HCT116 (cell line): ENCODE results near the gene EDEM1. TPM values are rescaled to one million over a fixed set of nuclear protein-coding genes. Genes with fewer than 3 reads are reported as not detected.

Experiments
- ATAC-seq: fragments of 200-7000 bp; cut with Tn5 transposase; 2 replicates; pipeline ENCODE4 v1.9.1; 2020; ENCODE audit warnings: mild to moderate bottlenecking, moderate library complexity
- BruUV-seq: library from RNA; stranded (reverse); fragments of 400-500 nt; replicated peaks from 2 replicates; lab custom pipeline; 2021; lab: Mats Ljungman, UMichigan
- CTCF ChIA-PET: fragments of 300-600 bp; sonication (Branson Sonifier 250); formaldehyde crosslinking; loops from one replicate; lab custom pipeline; 2021; ENCODE audit warnings: antibody characterized with exemption; lab: Charles Lee
- POLR2A ChIA-PET: fragments of 300-600, 350-600 bp; sonication (Branson Sonifier 250); formaldehyde crosslinking; loops from one replicate; lab custom pipeline; 2021; ENCODE audit warnings: antibody characterized with exemption; lab: Charles Lee
- RAD21 ChIA-PET, 2 experiments: fragments of 300-600 bp; sonication (Branson Sonifier 250); formaldehyde crosslinking; loops; one replicate each; lab custom pipeline; 2023; ENCODE audit warnings: low total read pairs in 2 of 2; ENCODE audit not compliant: uncharacterized antibody in 2 of 2, unreplicated experiment in 2 of 2, low non-redundant PET in 1 of 2; lab: Charles Lee
- DNase-seq: peaks from one replicate; pipeline ENCODE4 v3.0.0-alpha.2; 2010; ENCODE audit warnings: low read depth, low spot score
- H2AFZ ChIP-seq: fragments of 200-600 bp; shearing (Covaris generic), sonication (generic); 2 replicates; pipeline ENCODE4 v1.6.1; 2017; ENCODE audit warnings: low read depth, mixed run types, mixed read lengths, antibody characterized with exemption, low read length; ENCODE audit not compliant: poor library complexity, severe bottlenecking
- H3K27ac ChIP-seq: 2 replicates; pipeline ENCODE4 v1.5.1; 2012; ENCODE audit warnings: low read depth, low read length
- H3K27me3 ChIP-seq: fragments of 200-600 bp; sonication (generic); 2 replicates; pipeline ENCODE4 v1.6.1; 2016; ENCODE audit warnings: mixed run types, low read length, mixed read lengths; ENCODE audit not compliant: insufficient read depth
- H3K36me3 ChIP-seq, 2 experiments: fragments of 200-500 bp in 1 of 2; fragments of 200-600 bp in 1 of 2; sonication (Bioruptor generic) in 1 of 2; sonication (generic) in 1 of 2; 2 replicates each; pipeline versions ENCODE4 v1.5.1 to v1.6.1; 2014 to 2016; ENCODE audit warnings: low read length in 2 of 2, inconsistent platforms in 1 of 2, mixed read lengths in 1 of 2, mixed run types in 1 of 2; ENCODE audit not compliant: insufficient read depth in 2 of 2, control insufficient read depth in 1 of 2
- H3K4me1 ChIP-seq, 2 experiments: fragments of 200-600 bp in 1 of 2; sonication (generic) in 1 of 2; 2 replicates each; pipeline versions ENCODE4 v1.5.1 to v1.6.1; 2012 to 2017; ENCODE audit warnings: low read length in 2 of 2, inconsistent platforms in 1 of 2, mild to moderate bottlenecking in 1 of 2, mixed read lengths in 1 of 2, mixed run types in 1 of 2, moderate library complexity in 1 of 2; ENCODE audit not compliant: insufficient read depth in 2 of 2, control insufficient read depth in 1 of 2
- H3K4me2 ChIP-seq: fragments of 200-600 bp; sonication (generic); 2 replicates; pipeline ENCODE4 v1.6.1; 2017; ENCODE audit warnings: mixed run types, low read length, mixed read lengths
- H3K4me3 ChIP-seq, 2 experiments: fragments of 200-600 bp in 1 of 2; sonication (generic) in 1 of 2; replicated peaks in 1 of 2; 2 replicates each; pipeline ENCODE4 v1.5.1; 2011 to 2016; ENCODE audit warnings: low read length in 2 of 2, control low read depth in 1 of 2, low read depth in 1 of 2, mild to moderate bottlenecking in 1 of 2, mixed read lengths in 1 of 2, mixed run types in 1 of 2
- H3K79me2 ChIP-seq: fragments of 200-600 bp; sonication (generic); 2 replicates; pipeline ENCODE4 v1.6.1; 2017; ENCODE audit warnings: mild to moderate bottlenecking, mixed run types, low read length, moderate library complexity, mixed read lengths; ENCODE audit not compliant: insufficient read depth
- H3K9ac ChIP-seq: fragments of 200-600 bp; sonication (generic); 2 replicates; pipeline ENCODE4 v1.6.1; 2016; ENCODE audit warnings: low read length, mixed read lengths
- H3K9me2 ChIP-seq: fragments of 200-600 bp; sonication (generic), shearing (Covaris generic); 2 replicates; pipeline ENCODE4 v1.6.1; 2017; ENCODE audit warnings: mixed run types, mild to moderate bottlenecking, moderate library complexity; ENCODE audit not compliant: insufficient read depth
- H3K9me3 ChIP-seq, 2 experiments: fragments of 200-500 bp in 1 of 2; fragments of 200-600 bp in 1 of 2; sonication (Bioruptor generic) in 1 of 2; sonication (generic) in 1 of 2; 2 replicates each; pipeline ENCODE4 v1.6.1; 2014 to 2017; ENCODE audit warnings: low read length in 2 of 2, mixed read lengths in 2 of 2, inconsistent platforms in 1 of 2, low read depth in 1 of 2, mild to moderate bottlenecking in 1 of 2, mixed run types in 1 of 2, moderate library complexity in 1 of 2; ENCODE audit not compliant: control insufficient read depth in 1 of 2, insufficient read depth in 1 of 2
- H4K20me1 ChIP-seq: fragments of 200-600 bp; sonication (generic), shearing (Covaris generic); 2 replicates; pipeline ENCODE4 v1.6.1; 2017; ENCODE audit warnings: mixed run types, mild to moderate bottlenecking, moderate library complexity; ENCODE audit not compliant: insufficient read depth
- EZH2phosphoT487 ChIP-seq: fragments of 200-600 bp; IDR thresholded peaks from 2 replicates; pipeline ENCODE4 v1.6.1; 2018; ENCODE audit warnings: antibody characterized with exemption, borderline replicate concordance
- intact Hi-C: fragments of 100-400 bp; cut with micrococcal nuclease; formaldehyde crosslinking; loops from 2 replicates; pipeline ENCODE4 v1.10.0; 2022
- total RNA-seq: library from RNA; stranded (reverse); gene quantifications from one replicate; pipeline ENCODE4 v1.2.1, GENCODE V29; 2021; ENCODE audit not compliant: unreplicated experiment
- TF ChIP-seq, protein P1 (sequence below): IDR thresholded peaks from 2 replicates; pipeline ENCODE4 v1.6.1; 2012; ENCODE audit warnings: low read depth
- TF ChIP-seq, protein P2 (sequence below): IDR thresholded peaks from 2 replicates; pipeline ENCODE4 v1.6.1; 2012

The EDEM1 gene
- total RNA-seq, 1 experiment from 2014 or later = 23.7 TPM

DNA sequence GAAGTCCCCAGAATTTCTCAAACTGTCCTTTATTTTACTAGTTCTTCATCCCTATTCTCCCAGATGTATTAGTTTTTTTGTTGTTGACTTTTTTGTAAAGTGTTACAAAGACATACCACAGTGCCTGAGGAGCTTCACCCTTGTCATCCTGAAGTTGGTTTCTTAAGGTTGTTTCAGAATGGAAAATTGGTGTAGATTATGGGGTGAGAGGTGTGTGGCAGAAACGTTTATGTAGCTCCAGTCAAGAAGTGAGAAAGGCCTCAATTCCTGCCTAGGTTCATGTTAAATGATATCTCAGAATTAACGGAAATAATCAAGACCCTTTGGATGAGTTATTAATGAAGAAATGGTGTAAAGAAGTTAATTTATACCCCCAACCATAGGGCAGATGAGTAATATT lies 6.8 kb downstream of the EDEM1 start:
- no peaks in the 10 kb centered on the region for H3K9me2 ChIP-seq
- peaks cover 46 to 49% of the 10 kb centered on the region in 2 experiments for H3K4me1 ChIP-seq
- H4K20me1 ChIP-seq = no peaks in the 10 kb centered on the region
- peak overlapping the region; percentile 7 for H3K9ac ChIP-seq
- ChIA-PET POLR2A (no interaction called here), RAD21 (no interaction called here), CTCF (no interaction called here)
- peak overlapping the region; percentile 64 for H3K4me2 ChIP-seq
- H3K27ac ChIP-seq = peak overlapping the region; percentile 65
- H3K27me3 ChIP-seq = no peaks in the 10 kb centered on the region
- peak; percentile 41 for ATAC-seq
- BruUV-seq = no TSS peak
- no peaks in the 10 kb centered on the region for H3K9me3 ChIP-seq
- H2AFZ ChIP-seq = no peak overlapping the region
- intact Hi-C loops = no loop called here
- H3K79me2 ChIP-seq = peaks cover 85% of the 10 kb centered on the region
- no peak for DNase-seq
- TF ChIP-seq EZH2phosphoT487 = no peak
- TF ChIP-seq, protein P1, sequence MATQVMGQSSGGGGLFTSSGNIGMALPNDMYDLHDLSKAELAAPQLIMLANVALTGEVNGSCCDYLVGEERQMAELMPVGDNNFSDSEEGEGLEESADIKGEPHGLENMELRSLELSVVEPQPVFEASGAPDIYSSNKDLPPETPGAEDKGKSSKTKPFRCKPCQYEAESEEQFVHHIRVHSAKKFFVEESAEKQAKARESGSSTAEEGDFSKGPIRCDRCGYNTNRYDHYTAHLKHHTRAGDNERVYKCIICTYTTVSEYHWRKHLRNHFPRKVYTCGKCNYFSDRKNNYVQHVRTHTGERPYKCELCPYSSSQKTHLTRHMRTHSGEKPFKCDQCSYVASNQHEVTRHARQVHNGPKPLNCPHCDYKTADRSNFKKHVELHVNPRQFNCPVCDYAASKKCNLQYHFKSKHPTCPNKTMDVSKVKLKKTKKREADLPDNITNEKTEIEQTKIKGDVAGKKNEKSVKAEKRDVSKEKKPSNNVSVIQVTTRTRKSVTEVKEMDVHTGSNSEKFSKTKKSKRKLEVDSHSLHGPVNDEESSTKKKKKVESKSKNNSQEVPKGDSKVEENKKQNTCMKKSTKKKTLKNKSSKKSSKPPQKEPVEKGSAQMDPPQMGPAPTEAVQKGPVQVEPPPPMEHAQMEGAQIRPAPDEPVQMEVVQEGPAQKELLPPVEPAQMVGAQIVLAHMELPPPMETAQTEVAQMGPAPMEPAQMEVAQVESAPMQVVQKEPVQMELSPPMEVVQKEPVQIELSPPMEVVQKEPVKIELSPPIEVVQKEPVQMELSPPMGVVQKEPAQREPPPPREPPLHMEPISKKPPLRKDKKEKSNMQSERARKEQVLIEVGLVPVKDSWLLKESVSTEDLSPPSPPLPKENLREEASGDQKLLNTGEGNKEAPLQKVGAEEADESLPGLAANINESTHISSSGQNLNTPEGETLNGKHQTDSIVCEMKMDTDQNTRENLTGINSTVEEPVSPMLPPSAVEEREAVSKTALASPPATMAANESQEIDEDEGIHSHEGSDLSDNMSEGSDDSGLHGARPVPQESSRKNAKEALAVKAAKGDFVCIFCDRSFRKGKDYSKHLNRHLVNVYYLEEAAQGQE = no peak
- TF ChIP-seq, protein P2, sequence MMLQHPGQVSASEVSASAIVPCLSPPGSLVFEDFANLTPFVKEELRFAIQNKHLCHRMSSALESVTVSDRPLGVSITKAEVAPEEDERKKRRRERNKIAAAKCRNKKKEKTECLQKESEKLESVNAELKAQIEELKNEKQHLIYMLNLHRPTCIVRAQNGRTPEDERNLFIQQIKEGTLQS = no peak
- no peaks in the 10 kb centered on the region; a peak in 2 of 4 replicates for H3K36me3 ChIP-seq
- peak overlapping the region in 1 of 2 experiments; percentile 38; a peak in 1 of 4 replicates for H3K4me3 ChIP-seq
